ENCODE results near the gene CUL5.
"Not testable (repeated sequence)": the region's sequence is repeated elsewhere in the genome, so short reads cannot be mapped to it uniquely, and the experiment has no call there.

Gene CUL5

DNA sequence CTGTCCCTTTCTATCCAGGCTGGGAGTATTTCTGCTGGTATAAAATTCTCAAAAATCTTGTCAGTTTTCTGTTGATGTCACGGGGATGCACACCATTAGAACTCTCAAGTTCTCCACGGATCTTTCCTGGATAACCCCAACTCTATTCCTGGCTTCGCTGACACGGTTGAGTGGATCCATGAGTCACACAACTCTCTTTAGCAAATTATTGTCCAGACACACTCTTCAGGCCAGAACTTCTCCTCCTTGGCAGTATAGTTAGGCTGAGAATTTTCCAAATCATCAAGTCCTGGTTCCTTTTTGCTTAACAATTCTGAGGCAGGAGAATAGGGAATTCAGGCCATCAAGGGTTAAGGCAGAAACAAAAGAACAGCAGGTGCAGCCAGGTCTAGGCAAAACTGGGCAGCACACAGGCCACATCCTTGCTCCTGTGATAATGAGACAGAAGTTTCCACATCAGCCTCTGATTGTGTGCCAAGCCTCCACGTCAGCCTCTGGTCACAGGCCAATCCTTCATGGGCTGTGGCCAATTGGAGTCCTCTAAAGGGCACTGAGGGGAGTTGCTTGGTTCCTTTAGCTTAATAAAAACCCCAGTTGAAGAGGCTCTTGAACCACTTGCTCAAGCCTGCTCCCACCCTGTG is 106.9 kb downstream of the CUL5 start:
- Histone ChIP-seq H3K36me3 (ENCODE audit: control insufficient read depth, insufficient read depth, low read length) (no peaks in the 10 kb centered on the region), H3K27ac (ENCODE audit: low read depth, low read length) (no peak overlapping the region), H3K9me3 (ENCODE audit: control insufficient read depth, insufficient read depth, low read length) (no peaks in the 10 kb centered on the region), H3K4me3 (ENCODE audit: low read depth, low read length) (no peak overlapping the region), H3K9ac (ENCODE audit: low read depth, low read length) (no peak overlapping the region), H3K27me3 (ENCODE audit: control insufficient read depth, insufficient read depth, low read length) (no peaks in the 10 kb centered on the region), H3K4me1 (ENCODE audit: control insufficient read depth, insufficient read depth, low read length) (peaks cover 6% of the 10 kb centered on the region; the same call in 1 of the 2 replicates)

DNA sequence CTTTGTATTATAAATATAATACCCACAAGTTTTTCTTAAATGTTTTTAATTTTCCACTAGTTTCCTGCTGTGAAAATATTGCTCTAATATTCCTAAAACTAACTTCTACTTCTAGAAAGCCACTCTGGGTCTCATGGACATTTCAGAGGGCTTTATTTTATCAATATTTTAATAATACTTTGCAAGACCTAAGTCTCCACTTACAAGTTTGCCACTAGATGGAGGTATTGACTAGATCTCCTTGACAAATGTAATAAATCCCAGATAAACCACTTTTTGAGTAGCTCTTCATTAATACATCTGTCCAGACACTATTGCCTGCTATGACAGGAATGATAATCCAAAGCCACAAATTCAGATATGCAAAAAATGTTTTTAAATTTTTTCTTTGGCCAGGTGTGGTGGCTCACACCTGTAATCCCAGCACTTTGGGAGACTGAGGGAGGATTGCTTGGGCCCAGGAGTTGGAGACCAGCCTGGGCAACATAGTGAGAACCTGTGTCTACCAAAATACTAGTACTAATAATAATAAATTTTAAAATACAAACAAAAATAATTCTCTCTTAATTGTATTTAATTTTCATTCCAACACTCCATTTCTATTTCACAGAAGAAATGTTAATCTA is 109.2 kb downstream of the CUL5 start:
- no peak overlapping the region for H3K4me3 ChIP-seq (ENCODE audit: low read depth, low read length)
- H3K9me3 ChIP-seq (ENCODE audit: control insufficient read depth, insufficient read depth, low read length), result no peaks in the 10 kb centered on the region
- H3K9ac ChIP-seq (ENCODE audit: low read depth, low read length), result no peak overlapping the region
- H3K4me1 ChIP-seq (ENCODE audit: control insufficient read depth, insufficient read depth, low read length), result peaks cover 6% of the 10 kb centered on the region; the same call in 1 of the 2 replicates
- peaks cover 5% of the 10 kb centered on the region; the same call in 1 of the 2 replicates for H3K27me3 ChIP-seq (ENCODE audit: control insufficient read depth, insufficient read depth, low read length)
- H3K27ac ChIP-seq (ENCODE audit: low read depth, low read length), result no peak overlapping the region
- H3K36me3 ChIP-seq (ENCODE audit: control insufficient read depth, insufficient read depth, low read length), result no peaks in the 10 kb centered on the region

DNA sequence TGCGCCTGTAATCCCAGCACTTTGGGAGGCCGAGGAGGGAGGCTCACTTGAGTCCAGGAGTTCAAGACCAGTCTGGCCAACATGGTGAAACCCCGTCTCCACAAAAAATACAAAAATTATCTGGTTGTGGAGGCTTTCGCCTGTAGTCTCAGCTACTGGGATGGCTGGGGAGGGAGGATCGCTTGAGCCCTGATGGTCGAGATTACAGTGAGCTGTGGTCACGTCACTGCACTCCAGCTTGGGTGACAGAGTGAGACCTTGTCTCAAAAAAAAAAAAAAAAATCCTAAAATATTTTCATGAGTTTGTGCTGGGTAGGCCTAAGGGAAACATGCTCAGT is 112.2 kb downstream of the CUL5 start:
- H3K27ac ChIP-seq (ENCODE audit: low read depth, low read length); H3K9ac ChIP-seq (ENCODE audit: low read depth, low read length); H3K27me3 ChIP-seq (ENCODE audit: control insufficient read depth, insufficient read depth, low read length); H3K36me3 ChIP-seq (ENCODE audit: control insufficient read depth, insufficient read depth, low read length); H3K9me3 ChIP-seq (ENCODE audit: control insufficient read depth, insufficient read depth, low read length); H3K4me1 ChIP-seq (ENCODE audit: control insufficient read depth, insufficient read depth, low read length): not testable (repeated sequence)
- H3K4me3 ChIP-seq (ENCODE audit: low read depth, low read length), result peak overlapping the region; percentile 72

DNA sequence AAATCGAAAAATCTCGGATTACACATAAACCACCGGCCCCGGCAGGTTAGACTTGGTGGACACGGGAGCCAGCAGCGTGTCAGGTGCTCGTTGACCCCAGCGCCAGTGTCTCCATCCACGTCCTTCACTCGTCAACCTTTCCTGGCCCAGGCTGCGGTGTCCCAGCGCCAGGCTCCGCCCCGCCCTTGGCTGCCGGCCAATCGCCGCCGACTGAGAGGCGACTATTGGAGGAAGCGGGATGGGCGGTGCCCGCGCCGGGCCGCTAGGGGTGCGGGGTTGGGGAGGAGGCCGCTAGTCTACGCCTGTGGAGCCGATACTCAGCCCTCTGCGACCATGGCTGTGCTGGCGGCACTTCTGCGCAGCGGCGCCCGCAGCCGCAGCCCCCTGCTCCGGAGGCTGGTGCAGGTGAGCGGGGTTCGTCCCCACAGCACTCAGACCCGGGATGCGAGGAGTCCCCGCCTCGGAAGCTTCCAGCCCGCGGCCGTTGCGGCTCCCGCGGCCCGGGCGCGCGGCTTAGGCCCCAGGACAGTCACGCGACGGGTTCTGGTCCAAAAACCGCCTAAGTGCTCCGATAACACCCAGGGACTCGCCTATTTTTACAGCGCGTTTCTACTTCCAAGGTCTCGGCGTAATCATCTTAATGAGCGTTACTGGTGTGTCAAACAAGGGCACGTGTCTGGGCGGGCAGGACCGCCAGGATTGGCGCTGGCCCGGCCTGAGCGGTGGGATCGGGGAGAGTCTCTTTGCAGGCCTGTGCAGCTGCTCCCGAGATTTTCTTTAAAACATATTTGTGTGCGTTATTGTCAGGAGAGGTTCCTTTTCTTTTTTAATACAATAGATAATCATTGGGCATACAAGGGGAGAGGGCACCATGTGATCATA is 112.8 kb downstream of the CUL5 start, which contains the start of gene ACAT1:
TSS of gene ACAT1 (plus strand) at position 294 of the 882 bp plus-strand sequence. CDS start at position 334, 40 bp downstream.
- Histone ChIP-seq H3K36me3 (ENCODE audit: control insufficient read depth, insufficient read depth, low read length) (no peaks in the 10 kb centered on the region), H3K4me1 (ENCODE audit: control insufficient read depth, insufficient read depth, low read length) (no peaks in the 10 kb centered on the region), H3K9ac (ENCODE audit: low read depth, low read length) (peak within 1 kb of the TSS; percentile 43), H3K27me3 (ENCODE audit: control insufficient read depth, insufficient read depth, low read length) (peaks cover 5% of the 10 kb centered on the region; the same call in 1 of the 2 replicates), H3K9me3 (ENCODE audit: control insufficient read depth, insufficient read depth, low read length) (no peaks in the 10 kb centered on the region), H3K4me3 (ENCODE audit: low read depth, low read length) (peak within 1 kb of the TSS; percentile 72), H3K27ac (ENCODE audit: low read depth, low read length) (peak within 1 kb of the TSS; percentile 51)

DNA sequence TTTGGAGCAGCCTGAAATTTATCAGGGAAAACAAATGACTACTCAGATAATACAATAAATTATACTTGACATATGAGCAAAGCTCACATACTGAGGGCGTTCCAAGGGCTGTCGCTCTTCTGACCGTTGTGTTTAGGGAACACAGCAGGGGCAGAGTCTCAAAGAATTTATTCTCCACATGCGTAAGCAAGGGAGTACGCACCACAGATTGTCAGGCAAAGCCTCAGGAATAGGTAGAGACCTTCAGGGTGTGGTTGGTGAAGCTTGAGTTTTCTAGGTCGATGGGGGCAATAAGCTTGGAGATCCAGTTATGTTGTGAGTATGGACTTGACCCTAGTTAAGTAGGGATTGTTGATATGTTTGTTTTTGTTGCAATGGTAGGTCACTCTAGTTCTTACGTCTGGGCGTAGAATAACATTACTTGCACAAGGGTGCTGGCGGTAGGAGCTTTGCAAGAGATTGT is 113.5 kb downstream of the CUL5 start:
- H3K27me3 ChIP-seq (ENCODE audit: control insufficient read depth, insufficient read depth, low read length), result peaks cover 5% of the 10 kb centered on the region; the same call in 1 of the 2 replicates
- H3K4me3 ChIP-seq (ENCODE audit: low read depth, low read length), result peak overlapping the region; percentile 72
- H3K9me3 ChIP-seq (ENCODE audit: control insufficient read depth, insufficient read depth, low read length), result no peaks in the 10 kb centered on the region
- no peaks in the 10 kb centered on the region for H3K36me3 ChIP-seq (ENCODE audit: control insufficient read depth, insufficient read depth, low read length)
- H3K27ac ChIP-seq (ENCODE audit: low read depth, low read length), result no peak overlapping the region
- H3K9ac ChIP-seq (ENCODE audit: low read depth, low read length), result no peak overlapping the region
- H3K4me1 ChIP-seq (ENCODE audit: control insufficient read depth, insufficient read depth, low read length), result no peaks in the 10 kb centered on the region

DNA sequence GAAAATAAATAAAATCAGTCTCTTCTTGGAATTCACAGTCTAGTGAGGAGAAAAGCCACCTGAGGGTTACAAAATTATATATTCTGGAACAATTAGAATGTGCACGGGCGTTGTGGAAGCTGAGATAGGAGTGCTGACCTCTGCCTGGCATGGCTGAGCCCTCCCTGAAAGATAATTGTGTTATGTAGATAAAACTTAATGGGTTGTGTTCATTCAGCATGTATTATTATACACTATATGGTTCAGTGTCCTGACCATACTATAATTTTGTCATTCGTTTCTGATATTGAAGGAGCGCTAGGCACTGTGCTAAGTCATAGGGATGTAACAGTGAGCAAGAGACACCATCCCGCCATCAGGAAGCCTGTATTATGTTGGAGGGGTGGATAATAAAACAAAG is 116.4 kb downstream of the CUL5 start:
- no peak overlapping the region for H3K9ac ChIP-seq (ENCODE audit: low read depth, low read length)
- H3K36me3 ChIP-seq (ENCODE audit: control insufficient read depth, insufficient read depth, low read length), result no peaks in the 10 kb centered on the region
- no peaks in the 10 kb centered on the region for H3K9me3 ChIP-seq (ENCODE audit: control insufficient read depth, insufficient read depth, low read length)
- no peak overlapping the region for H3K27ac ChIP-seq (ENCODE audit: low read depth, low read length)
- H3K27me3 ChIP-seq (ENCODE audit: control insufficient read depth, insufficient read depth, low read length), result peaks cover 5% of the 10 kb centered on the region; the same call in 1 of the 2 replicates
- H3K4me3 ChIP-seq (ENCODE audit: low read depth, low read length), result no peak overlapping the region
- no peaks in the 10 kb centered on the region for H3K4me1 ChIP-seq (ENCODE audit: control insufficient read depth, insufficient read depth, low read length)

DNA sequence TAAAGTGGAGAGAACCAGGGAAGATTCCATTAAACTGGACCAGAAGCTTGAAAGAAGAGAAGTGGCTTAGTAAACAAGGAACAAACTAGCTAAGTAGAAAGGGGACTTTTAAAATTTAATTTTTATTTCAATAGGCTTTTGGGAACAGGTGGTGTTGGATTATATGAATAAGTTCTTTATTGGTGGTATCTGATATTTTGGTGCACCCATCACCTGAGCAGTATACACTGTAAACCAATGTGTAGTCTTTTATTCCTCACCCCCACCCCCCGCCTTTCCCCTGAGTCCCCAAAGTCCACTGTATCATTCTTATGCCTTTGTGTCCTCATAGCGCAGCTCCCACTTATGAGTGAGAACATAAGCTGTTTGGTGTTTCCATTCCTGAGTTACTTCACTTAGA is 120.1 kb downstream of the CUL5 start:
- H3K9me3 ChIP-seq (ENCODE audit: control insufficient read depth, insufficient read depth, low read length), result no peaks in the 10 kb centered on the region
- H3K4me3 ChIP-seq (ENCODE audit: low read depth, low read length), result no peak overlapping the region
- no peak overlapping the region for H3K9ac ChIP-seq (ENCODE audit: low read depth, low read length)
- H3K36me3 ChIP-seq (ENCODE audit: control insufficient read depth, insufficient read depth, low read length), result no peaks in the 10 kb centered on the region; the same call in 1 of the 2 replicates
- H3K27me3 ChIP-seq (ENCODE audit: control insufficient read depth, insufficient read depth, low read length), result no peaks in the 10 kb centered on the region
- no peak overlapping the region for H3K27ac ChIP-seq (ENCODE audit: low read depth, low read length)
- no peaks in the 10 kb centered on the region for H3K4me1 ChIP-seq (ENCODE audit: control insufficient read depth, insufficient read depth, low read length)

DNA sequence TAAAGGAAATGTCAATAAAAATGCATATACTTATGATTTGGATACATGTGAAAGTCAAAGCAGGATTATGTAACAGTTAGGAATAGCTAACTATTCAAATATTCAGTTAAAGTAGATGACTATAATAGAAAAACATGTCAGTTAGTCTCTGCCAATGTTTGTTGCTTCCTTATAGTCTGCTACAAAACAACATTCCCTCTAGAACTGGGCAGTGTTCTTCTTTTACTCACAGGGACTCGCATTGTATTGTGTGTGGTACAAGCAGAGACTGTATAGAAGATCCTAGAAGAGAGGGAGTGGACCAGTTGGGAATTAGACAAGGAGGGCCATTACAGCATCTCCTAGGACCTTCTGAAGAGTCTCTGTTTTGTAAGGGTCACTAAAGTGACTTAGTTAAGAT is 123.3 kb downstream of the CUL5 start:
- H3K36me3 ChIP-seq (ENCODE audit: control insufficient read depth, insufficient read depth, low read length), result peaks cover 10% of the 10 kb centered on the region; the same call in 1 of the 2 replicates
- H3K9me3 ChIP-seq (ENCODE audit: control insufficient read depth, insufficient read depth, low read length), result no peaks in the 10 kb centered on the region
- H3K27me3 ChIP-seq (ENCODE audit: control insufficient read depth, insufficient read depth, low read length), result no peaks in the 10 kb centered on the region
- no peak overlapping the region for H3K9ac ChIP-seq (ENCODE audit: low read depth, low read length)
- no peak overlapping the region for H3K4me3 ChIP-seq (ENCODE audit: low read depth, low read length)
- no peaks in the 10 kb centered on the region for H3K4me1 ChIP-seq (ENCODE audit: control insufficient read depth, insufficient read depth, low read length)
- no peak overlapping the region for H3K27ac ChIP-seq (ENCODE audit: low read depth, low read length)

DNA sequence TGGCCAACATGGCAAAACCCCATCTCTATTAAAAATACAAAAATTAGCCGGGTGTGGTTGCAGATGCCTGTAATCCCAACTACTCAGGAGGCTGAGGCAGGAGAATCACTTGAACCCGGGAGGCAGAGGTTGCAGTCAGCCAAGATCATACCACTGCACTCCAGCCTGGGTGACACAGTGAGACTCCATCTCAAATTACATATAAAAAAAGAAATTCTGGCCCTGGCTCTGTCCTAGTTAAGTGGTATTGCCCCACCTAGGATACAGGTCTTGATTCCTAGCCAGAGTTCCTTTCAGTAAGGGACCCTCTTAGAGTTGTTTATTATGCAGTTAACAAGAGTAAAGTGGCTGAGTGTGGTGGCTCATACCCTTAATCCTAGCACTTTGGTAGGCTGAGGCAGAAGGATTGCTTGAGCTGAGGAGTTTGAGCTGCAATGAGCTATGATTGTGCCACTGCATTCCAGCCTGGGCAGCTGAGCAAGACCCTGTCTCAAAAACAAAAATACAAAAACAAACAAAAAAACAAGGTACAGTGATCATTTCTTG is 124.4 kb downstream of the CUL5 start:
- not testable (repeated sequence) for H3K27me3 ChIP-seq (ENCODE audit: control insufficient read depth, insufficient read depth, low read length); H3K4me1 ChIP-seq (ENCODE audit: control insufficient read depth, insufficient read depth, low read length); H3K9me3 ChIP-seq (ENCODE audit: control insufficient read depth, insufficient read depth, low read length); H3K27ac ChIP-seq (ENCODE audit: low read depth, low read length); H3K36me3 ChIP-seq (ENCODE audit: control insufficient read depth, insufficient read depth, low read length); H3K9ac ChIP-seq (ENCODE audit: low read depth, low read length); H3K4me3 ChIP-seq (ENCODE audit: low read depth, low read length)

DNA sequence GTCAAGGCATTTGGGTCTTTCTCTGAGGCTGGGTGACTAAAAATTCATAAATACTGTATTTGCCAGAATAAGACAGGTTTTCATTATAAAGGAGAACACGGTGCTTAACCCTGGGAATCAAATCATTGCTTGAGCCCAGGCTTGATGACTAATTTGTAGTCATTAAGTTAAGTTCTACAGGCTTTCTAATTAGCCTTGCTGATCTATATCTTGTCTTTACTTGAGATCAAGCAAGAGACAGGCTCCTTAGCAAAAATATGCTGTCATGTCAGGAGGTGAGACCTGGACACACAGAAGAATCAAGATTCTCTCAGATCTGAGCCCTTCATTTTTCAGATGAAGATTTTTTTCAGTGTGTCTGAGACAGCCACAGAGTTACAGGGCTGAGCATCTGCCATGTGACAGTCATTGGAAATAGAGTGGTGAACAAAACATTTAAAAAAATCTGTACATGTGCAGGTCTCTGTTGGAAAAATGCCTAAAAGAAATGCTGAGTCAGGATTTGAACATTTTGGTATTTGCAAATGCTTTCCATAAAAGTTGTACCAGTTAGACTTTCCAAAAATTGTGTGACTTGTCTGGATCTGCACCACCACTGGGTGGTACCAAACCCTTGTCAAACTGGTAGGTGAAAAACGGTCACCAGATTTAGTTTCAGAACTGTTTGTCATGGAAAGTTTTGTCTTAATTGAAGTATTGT is 127.3 kb downstream of the CUL5 start:
- Histone ChIP-seq H3K27ac (ENCODE audit: low read depth, low read length) (no peak overlapping the region), H3K27me3 (ENCODE audit: control insufficient read depth, insufficient read depth, low read length) (no peaks in the 10 kb centered on the region), H3K4me3 (ENCODE audit: low read depth, low read length) (no peak overlapping the region), H3K9me3 (ENCODE audit: control insufficient read depth, insufficient read depth, low read length) (no peaks in the 10 kb centered on the region), H3K9ac (ENCODE audit: low read depth, low read length) (no peak overlapping the region), H3K4me1 (ENCODE audit: control insufficient read depth, insufficient read depth, low read length) (no peaks in the 10 kb centered on the region), H3K36me3 (ENCODE audit: control insufficient read depth, insufficient read depth, low read length) (peaks cover 16% of the 10 kb centered on the region; the same call in 1 of the 2 replicates)
